Measurements from ENCODE around the gene TACC3.

- no peak for TF ChIP-seq CTCF (IDR thresholded peaks at IDR 0.05)
- TF ChIP-seq POLR2A (IDR thresholded peaks at IDR 0.05) = no peak
These were observed 29.5 kb upstream of the TACC3 start for GRCh38 chr4:1691737-1692373.
